Liver (tissue), 3 donors: Measurements from ENCODE around the gene COL27A1.

Experiments used
- EGR1 ChIP-seq, 2 donors: IDR thresholded peaks; 2 replicates each; pipeline ENCODE4 v1.6.1; 2016 to 2018; ENCODE audit warnings: antibody characterized with exemption in 2 of 2, low read depth in 2 of 2
- GABPA ChIP-seq, 2 donors: IDR thresholded peaks in 1 of 2; conservative IDR thresholded peaks in 1 of 2; 2 replicates each; pipeline ENCODE4 v1.6.1; 2016; ENCODE audit warnings: antibody characterized with exemption in 2 of 2, mild to moderate bottlenecking in 1 of 2, moderate library complexity in 1 of 2
- JUND ChIP-seq, 2 donors: IDR thresholded peaks; 2 replicates each; pipeline ENCODE4 v1.6.1; 2016; ENCODE audit warnings: antibody characterized with exemption in 2 of 2
- MAX ChIP-seq: IDR thresholded peaks from 2 replicates; pipeline ENCODE4 v1.6.1; 2016; ENCODE audit warnings: antibody characterized with exemption
- RAD21 ChIP-seq, 2 donors: IDR thresholded peaks; 2 replicates each; pipeline ENCODE4 v1.6.1; 2016; ENCODE audit warnings: antibody characterized with exemption in 2 of 2, mild to moderate bottlenecking in 2 of 2
- SP1 ChIP-seq: IDR thresholded peaks from 2 replicates; pipeline ENCODE4 v1.6.1; 2018; ENCODE audit warnings: antibody characterized with exemption, mild to moderate bottlenecking
- TAF1 ChIP-seq: conservative IDR thresholded peaks from 2 replicates; pipeline ENCODE4 v1.6.1; 2016; ENCODE audit warnings: antibody characterized with exemption, mild to moderate bottlenecking
- YY1 ChIP-seq: IDR thresholded peaks from 2 replicates; pipeline ENCODE4 v1.6.1; 2016; ENCODE audit warnings: antibody characterized with exemption, mild to moderate bottlenecking
- ZBTB33 ChIP-seq: IDR thresholded peaks from 2 replicates; pipeline ENCODE4 v1.6.1; 2016; ENCODE audit warnings: antibody characterized with exemption
- TF ChIP-seq, protein P1 (sequence below): fragments of 150-350 bp; IDR thresholded peaks from 2 replicates; pipeline ENCODE4 v1.5.1; 2017; ENCODE audit warnings: improper control_type of control experiment, low read depth, low read length; ENCODE audit not compliant: missing input control
- donor health status: healthy.
- donor health status: healthy.

DNA sequence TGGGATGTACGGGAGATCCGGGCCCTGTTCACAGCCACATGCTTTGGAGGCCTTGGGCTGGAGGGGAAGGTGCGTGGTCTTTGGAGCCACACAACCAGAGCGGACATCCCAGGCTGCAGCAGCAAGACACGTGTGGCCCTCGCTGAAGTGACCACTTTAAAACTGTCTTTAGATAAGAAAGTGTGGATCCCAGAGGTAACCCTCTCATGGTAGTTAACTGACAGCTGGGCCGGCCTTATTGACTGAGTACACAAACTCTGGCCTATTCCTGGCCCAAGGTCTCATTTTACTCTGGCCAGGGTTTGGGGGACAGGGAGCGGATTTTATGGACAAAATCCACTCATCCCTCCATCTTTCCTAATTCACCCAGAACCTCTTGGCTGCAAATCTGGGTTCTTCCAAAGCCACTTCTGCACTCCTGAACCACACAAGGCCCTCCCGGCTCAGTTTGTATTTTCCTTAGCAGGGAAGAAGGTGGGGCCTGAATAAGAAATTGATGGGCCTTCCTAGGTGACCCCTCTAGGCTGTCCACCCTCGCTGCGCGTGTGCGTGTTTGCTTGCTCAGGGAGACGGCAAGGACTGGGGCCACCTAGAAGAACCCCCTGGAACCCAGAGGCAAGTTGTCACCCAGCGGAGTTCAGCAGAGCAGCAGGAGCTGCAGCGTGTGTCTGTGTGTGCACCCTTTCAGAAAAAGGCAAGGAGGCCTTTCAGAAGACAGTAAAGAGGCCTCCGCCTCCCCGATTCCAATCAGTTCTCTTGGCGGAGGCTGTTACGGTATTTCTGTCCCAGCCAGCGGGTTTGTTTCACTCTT, 94.3 kb downstream of the COL27A1 start:
- TF ChIP-seq, protein P1, sequence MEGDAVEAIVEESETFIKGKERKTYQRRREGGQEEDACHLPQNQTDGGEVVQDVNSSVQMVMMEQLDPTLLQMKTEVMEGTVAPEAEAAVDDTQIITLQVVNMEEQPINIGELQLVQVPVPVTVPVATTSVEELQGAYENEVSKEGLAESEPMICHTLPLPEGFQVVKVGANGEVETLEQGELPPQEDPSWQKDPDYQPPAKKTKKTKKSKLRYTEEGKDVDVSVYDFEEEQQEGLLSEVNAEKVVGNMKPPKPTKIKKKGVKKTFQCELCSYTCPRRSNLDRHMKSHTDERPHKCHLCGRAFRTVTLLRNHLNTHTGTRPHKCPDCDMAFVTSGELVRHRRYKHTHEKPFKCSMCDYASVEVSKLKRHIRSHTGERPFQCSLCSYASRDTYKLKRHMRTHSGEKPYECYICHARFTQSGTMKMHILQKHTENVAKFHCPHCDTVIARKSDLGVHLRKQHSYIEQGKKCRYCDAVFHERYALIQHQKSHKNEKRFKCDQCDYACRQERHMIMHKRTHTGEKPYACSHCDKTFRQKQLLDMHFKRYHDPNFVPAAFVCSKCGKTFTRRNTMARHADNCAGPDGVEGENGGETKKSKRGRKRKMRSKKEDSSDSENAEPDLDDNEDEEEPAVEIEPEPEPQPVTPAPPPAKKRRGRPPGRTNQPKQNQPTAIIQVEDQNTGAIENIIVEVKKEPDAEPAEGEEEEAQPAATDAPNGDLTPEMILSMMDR, result no peak
- no peak for TF ChIP-seq TAF1
- TF ChIP-seq YY1, result no peak
- no peak for TF ChIP-seq RAD21 (IDR thresholded peaks at IDR 0.05)
- TF ChIP-seq SP1, result no peak
- no peak for TF ChIP-seq JUND (IDR thresholded peaks at IDR 0.05)
- TF ChIP-seq EGR1 (IDR thresholded peaks at IDR 0.05; ENCODE audit: low read depth in 2 of 2), result no peak
- no peak for TF ChIP-seq ZBTB33
- no peak for TF ChIP-seq MAX
- no peak for TF ChIP-seq GABPA (IDR thresholded peaks at IDR 0.05 in 1 of 2, conservative IDR thresholded peaks at IDR 0.05 in 1 of 2)
